ENCODE measurements around the gene ARGLU1. TPM values are rescaled to one million over a fixed set of nuclear protein-coding genes. Genes with fewer than 3 reads are reported as not detected.

Gene ARGLU1
- total and polyA plus RNA-seq, 2 experiments from 2014 or later = 108 to 166 TPM

- no peak for TF ChIP-seq JUNB (IDR thresholded peaks at IDR 0.05; ENCODE audit: unreplicated experiment)
- TF ChIP-seq, protein P1, sequence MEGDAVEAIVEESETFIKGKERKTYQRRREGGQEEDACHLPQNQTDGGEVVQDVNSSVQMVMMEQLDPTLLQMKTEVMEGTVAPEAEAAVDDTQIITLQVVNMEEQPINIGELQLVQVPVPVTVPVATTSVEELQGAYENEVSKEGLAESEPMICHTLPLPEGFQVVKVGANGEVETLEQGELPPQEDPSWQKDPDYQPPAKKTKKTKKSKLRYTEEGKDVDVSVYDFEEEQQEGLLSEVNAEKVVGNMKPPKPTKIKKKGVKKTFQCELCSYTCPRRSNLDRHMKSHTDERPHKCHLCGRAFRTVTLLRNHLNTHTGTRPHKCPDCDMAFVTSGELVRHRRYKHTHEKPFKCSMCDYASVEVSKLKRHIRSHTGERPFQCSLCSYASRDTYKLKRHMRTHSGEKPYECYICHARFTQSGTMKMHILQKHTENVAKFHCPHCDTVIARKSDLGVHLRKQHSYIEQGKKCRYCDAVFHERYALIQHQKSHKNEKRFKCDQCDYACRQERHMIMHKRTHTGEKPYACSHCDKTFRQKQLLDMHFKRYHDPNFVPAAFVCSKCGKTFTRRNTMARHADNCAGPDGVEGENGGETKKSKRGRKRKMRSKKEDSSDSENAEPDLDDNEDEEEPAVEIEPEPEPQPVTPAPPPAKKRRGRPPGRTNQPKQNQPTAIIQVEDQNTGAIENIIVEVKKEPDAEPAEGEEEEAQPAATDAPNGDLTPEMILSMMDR (conservative IDR thresholded peaks at IDR 0.05; ENCODE audit: low read depth in 2 of 2) = no peak
- TF ChIP-seq, protein P2, sequence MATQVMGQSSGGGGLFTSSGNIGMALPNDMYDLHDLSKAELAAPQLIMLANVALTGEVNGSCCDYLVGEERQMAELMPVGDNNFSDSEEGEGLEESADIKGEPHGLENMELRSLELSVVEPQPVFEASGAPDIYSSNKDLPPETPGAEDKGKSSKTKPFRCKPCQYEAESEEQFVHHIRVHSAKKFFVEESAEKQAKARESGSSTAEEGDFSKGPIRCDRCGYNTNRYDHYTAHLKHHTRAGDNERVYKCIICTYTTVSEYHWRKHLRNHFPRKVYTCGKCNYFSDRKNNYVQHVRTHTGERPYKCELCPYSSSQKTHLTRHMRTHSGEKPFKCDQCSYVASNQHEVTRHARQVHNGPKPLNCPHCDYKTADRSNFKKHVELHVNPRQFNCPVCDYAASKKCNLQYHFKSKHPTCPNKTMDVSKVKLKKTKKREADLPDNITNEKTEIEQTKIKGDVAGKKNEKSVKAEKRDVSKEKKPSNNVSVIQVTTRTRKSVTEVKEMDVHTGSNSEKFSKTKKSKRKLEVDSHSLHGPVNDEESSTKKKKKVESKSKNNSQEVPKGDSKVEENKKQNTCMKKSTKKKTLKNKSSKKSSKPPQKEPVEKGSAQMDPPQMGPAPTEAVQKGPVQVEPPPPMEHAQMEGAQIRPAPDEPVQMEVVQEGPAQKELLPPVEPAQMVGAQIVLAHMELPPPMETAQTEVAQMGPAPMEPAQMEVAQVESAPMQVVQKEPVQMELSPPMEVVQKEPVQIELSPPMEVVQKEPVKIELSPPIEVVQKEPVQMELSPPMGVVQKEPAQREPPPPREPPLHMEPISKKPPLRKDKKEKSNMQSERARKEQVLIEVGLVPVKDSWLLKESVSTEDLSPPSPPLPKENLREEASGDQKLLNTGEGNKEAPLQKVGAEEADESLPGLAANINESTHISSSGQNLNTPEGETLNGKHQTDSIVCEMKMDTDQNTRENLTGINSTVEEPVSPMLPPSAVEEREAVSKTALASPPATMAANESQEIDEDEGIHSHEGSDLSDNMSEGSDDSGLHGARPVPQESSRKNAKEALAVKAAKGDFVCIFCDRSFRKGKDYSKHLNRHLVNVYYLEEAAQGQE (IDR thresholded peaks at IDR 0.05; ENCODE audit: unreplicated experiment) = no peak
- TF ChIP-seq NANOG (IDR thresholded peaks at IDR 0.05; ENCODE audit: borderline replicate concordance) = no peak
- no peak for TF ChIP-seq STAT1 (IDR thresholded peaks at IDR 0.05; ENCODE audit: unreplicated experiment)
- no peak for TF ChIP-seq ZNF114 (CRISPR knock-in tag; IDR thresholded peaks at IDR 0.05)
- no peak for TF ChIP-seq POLR2AphosphoS5 (IDR thresholded peaks at IDR 0.05; ENCODE audit: low read depth)
- no peak for TF ChIP-seq ZNF331 (CRISPR knock-in tag; IDR thresholded peaks at IDR 0.05; ENCODE audit: low read depth)
- no peak for TF ChIP-seq EZH2 (IDR thresholded peaks at IDR 0.05; ENCODE audit: low read depth, unreplicated experiment)
- TF ChIP-seq, protein P3, sequence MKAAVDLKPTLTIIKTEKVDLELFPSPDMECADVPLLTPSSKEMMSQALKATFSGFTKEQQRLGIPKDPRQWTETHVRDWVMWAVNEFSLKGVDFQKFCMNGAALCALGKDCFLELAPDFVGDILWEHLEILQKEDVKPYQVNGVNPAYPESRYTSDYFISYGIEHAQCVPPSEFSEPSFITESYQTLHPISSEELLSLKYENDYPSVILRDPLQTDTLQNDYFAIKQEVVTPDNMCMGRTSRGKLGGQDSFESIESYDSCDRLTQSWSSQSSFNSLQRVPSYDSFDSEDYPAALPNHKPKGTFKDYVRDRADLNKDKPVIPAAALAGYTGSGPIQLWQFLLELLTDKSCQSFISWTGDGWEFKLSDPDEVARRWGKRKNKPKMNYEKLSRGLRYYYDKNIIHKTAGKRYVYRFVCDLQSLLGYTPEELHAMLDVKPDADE (IDR thresholded peaks at IDR 0.05) = no peak
- no peak for TF ChIP-seq CREB1 (CRISPR knock-in tag; IDR thresholded peaks at IDR 0.05; ENCODE audit: low read depth)
These were observed 48.8 kb upstream of the ARGLU1 start (continued) for GRCh38 chr13:106616729-106617128.

DNA sequence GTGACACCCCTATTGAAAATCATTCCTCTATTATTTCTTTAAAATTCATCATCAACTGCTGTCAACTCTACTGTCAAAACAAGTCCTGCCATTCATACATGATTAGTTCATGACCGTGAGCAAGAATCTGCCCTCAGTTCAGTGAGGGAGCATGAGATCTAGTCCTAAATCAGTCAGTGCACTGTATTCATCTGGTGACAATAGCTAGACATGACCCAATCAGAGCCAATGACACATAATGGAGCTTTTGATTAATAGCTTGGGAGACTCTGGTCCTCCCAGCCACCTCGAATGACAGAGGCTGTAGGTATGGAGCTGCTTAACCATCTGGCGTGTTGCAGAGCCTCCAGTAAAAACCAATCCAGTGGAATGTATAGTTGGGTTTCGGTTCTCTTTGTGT lies 46.9 kb upstream of the ARGLU1 start:
- H3K4me2 ChIP-seq = no peak overlapping the region
- H3K36me3 ChIP-seq (ENCODE audit: insufficient read depth) = no peaks in the 10 kb centered on the region
- H3K36me3 Mint-ChIP-seq (ENCODE audit: low read depth) = no peaks in the 10 kb centered on the region
- H3K79me2 ChIP-seq (replicated peaks; ENCODE audit: insufficient read depth) = no peaks in the 10 kb centered on the region
- DNase-seq (ENCODE audit: low spot score) = no peak
- no peak overlapping the region for H3K4me3 Mint-ChIP-seq
- ATAC-seq = no peak
- H3K4me1 ChIP-seq (ENCODE audit: insufficient read depth) = no peaks in the 10 kb centered on the region
- H3K4me3 ChIP-seq = no peak overlapping the region
- no peak overlapping the region for H3K27ac Mint-ChIP-seq
- peaks cover 8% of the 10 kb centered on the region; the same call in 2 of the 3 replicates for H3K4me1 Mint-ChIP-seq
- 0 out of 2 replicates have a peak, but pooled peaks cover 4% of the 10 kb centered on the region for H3K9me2 ChIP-seq (ENCODE audit: insufficient read depth)
- H3K27me3 Mint-ChIP-seq (ENCODE audit: insufficient read depth, low read depth, poor library complexity) = peaks cover 1% of the 10 kb centered on the region
- no peak overlapping the region for H3K27ac ChIP-seq (ENCODE audit: low read depth)
- H3K9me3 Mint-ChIP-seq = no peaks in the 10 kb centered on the region
- no peaks in the 10 kb centered on the region for H3F3A ChIP-seq (replicated peaks; ENCODE audit: low read depth)
- H4K20me1 ChIP-seq (replicated peaks; ENCODE audit: insufficient read depth) = no peaks in the 10 kb centered on the region
- no peaks in the 10 kb centered on the region for H3K27me3 ChIP-seq (ENCODE audit: insufficient read depth)
- H2AFZ ChIP-seq = no peak overlapping the region
- TF ChIP-seq CREB1 (CRISPR knock-in tag; IDR thresholded peaks at IDR 0.05; ENCODE audit: low read depth) = no peak
- TF ChIP-seq, protein P2 (IDR thresholded peaks at IDR 0.05; ENCODE audit: unreplicated experiment) = no peak

Measured in GM23338 (cell line).